WTC11 (cell line): ENCODE data around the gene BNC1. TPM values are rescaled to one million over a fixed set of nuclear protein-coding genes. Genes with fewer than 3 reads are reported as not detected.

Source experiments
- ATAC-seq: fragments of 200-7000 bp; cut with Tn5 transposase; 2 replicates; pipeline ENCODE4 v1.10.0; 2021; ENCODE audit warnings: mild to moderate bottlenecking, moderate library complexity
- CTCF ChIA-PET: fragments of 300-600 bp; sonication (Branson Sonifier 250); formaldehyde crosslinking; loops from one replicate; lab custom pipeline; 2021; ENCODE audit warnings: antibody characterized with exemption; lab: Charles Lee
- POLR2A ChIA-PET: fragments of 350-600 bp; sonication (Branson Sonifier 250); formaldehyde crosslinking; loops from one replicate; lab custom pipeline; 2021; ENCODE audit warnings: antibody characterized with exemption; lab: Charles Lee
- DNase-seq: peaks from one replicate; pipeline ENCODE4 v3.0.0; 2021; ENCODE audit warnings: low spot score
- H3K27ac Mint-ChIP-seq: 2 replicates; pipeline ENCODE4 v1.8.0; 2021; ENCODE audit warnings: mixed read lengths
- H3K27me3 Mint-ChIP-seq: 2 replicates; pipeline ENCODE4 v1.8.0; 2021; ENCODE audit warnings: low read depth, mild to moderate bottlenecking, moderate library complexity, mixed read lengths
- H3K36me3 Mint-ChIP-seq: 2 replicates; pipeline ENCODE4 v1.8.0; 2021; ENCODE audit warnings: mixed read lengths
- H3K4me1 Mint-ChIP-seq: 2 replicates; pipeline ENCODE4 v1.8.0; 2022; ENCODE audit warnings: mixed read lengths
- H3K4me3 Mint-ChIP-seq: 2 replicates; pipeline ENCODE4 v1.8.0; 2021; ENCODE audit warnings: mild to moderate bottlenecking, moderate library complexity, mixed read lengths
- H3K9me3 Mint-ChIP-seq: 2 replicates; pipeline ENCODE4 v1.8.0; 2021; ENCODE audit warnings: mixed read lengths
- EMX1 ChIP-seq: fragments of 250-450 bp; sonication (Bioruptor Pico); IDR thresholded peaks from 2 replicates; pipeline ENCODE4 v1.8.0; 2021; ENCODE audit warnings: mild to moderate bottlenecking
- ESRRA ChIP-seq: sonication (generic); formaldehyde crosslinking; IDR thresholded peaks from 2 replicates; pipeline ENCODE4 v1.8.1; 2022; ENCODE audit warnings: mild to moderate bottlenecking, missing genetic modification reagents, borderline replicate concordance
- ETV6 ChIP-seq: sonication (generic); formaldehyde crosslinking; IDR thresholded peaks from 2 replicates; pipeline ENCODE4 v1.8.1; 2022; ENCODE audit warnings: mild to moderate bottlenecking, missing genetic modification reagents
- RELA ChIP-seq: sonication (generic); formaldehyde crosslinking; IDR thresholded peaks from 2 replicates; pipeline ENCODE4 v1.8.1; 2022; ENCODE audit warnings: missing genetic modification reagents, mild to moderate bottlenecking, borderline replicate concordance
- SP1 ChIP-seq: sonication (generic); formaldehyde crosslinking; conservative IDR thresholded peaks from 2 replicates; pipeline ENCODE4 v1.8.1; 2022; ENCODE audit warnings: missing genetic modification reagents
- ZNF121 ChIP-seq: sonication (generic); formaldehyde crosslinking; IDR thresholded peaks from 2 replicates; pipeline ENCODE4 v1.8.0; 2023; ENCODE audit warnings: missing genetic modification reagents
- ZNF396 ChIP-seq: fragments of 250-450 bp; sonication (Bioruptor Pico); IDR thresholded peaks from 2 replicates; pipeline ENCODE4 v1.8.0; 2021; ENCODE audit warnings: mild to moderate bottlenecking, moderate library complexity, borderline replicate concordance
- total RNA-seq: library from RNA; stranded (reverse); gene quantifications from 3 replicates; pipeline ENCODE4 v1.2.3, GENCODE V29; 2021
- TF ChIP-seq, protein P1 (sequence below): fragments of 250-450 bp; sonication (Bioruptor Pico); IDR thresholded peaks from 2 replicates; pipeline ENCODE4 v1.9.0; 2021; ENCODE audit warnings: mild to moderate bottlenecking, borderline replicate concordance
- TF ChIP-seq, protein P2 (sequence below): sonication (generic); formaldehyde crosslinking; IDR thresholded peaks from 2 replicates; pipeline ENCODE4 v1.8.0; 2023; ENCODE audit warnings: missing genetic modification reagents, mild to moderate bottlenecking, borderline replicate concordance
- TF ChIP-seq, protein P3 (sequence below): sonication (generic); formaldehyde crosslinking; IDR thresholded peaks from 2 replicates; pipeline ENCODE4 v1.8.1; 2022; ENCODE audit warnings: mild to moderate bottlenecking, missing genetic modification reagents, moderate library complexity, borderline replicate concordance
- TF ChIP-seq, protein P4 (sequence below): fragments of 200-600 bp; IDR thresholded peaks from 2 replicates; pipeline ENCODE4 v1.8.0; 2022; ENCODE audit warnings: antibody characterized with exemption
- TF ChIP-seq, protein P5 (sequence below): sonication (generic); formaldehyde crosslinking; IDR thresholded peaks from 2 replicates; pipeline ENCODE4 v1.8.1; 2023; ENCODE audit warnings: mild to moderate bottlenecking, missing genetic modification reagents, moderate library complexity
- TF ChIP-seq, protein P6 (sequence below): sonication (generic); formaldehyde crosslinking; conservative IDR thresholded peaks from 2 replicates; pipeline ENCODE4 v1.8.1; 2023; ENCODE audit warnings: mild to moderate bottlenecking, low read depth, missing genetic modification reagents, moderate library complexity
- TF ChIP-seq, protein P7 (sequence below): sonication (generic); formaldehyde crosslinking; IDR thresholded peaks from 2 replicates; pipeline ENCODE4 v1.8.0; 2022; ENCODE audit warnings: mild to moderate bottlenecking, missing genetic modification reagents

BNC1 gene
- total RNA-seq, 1 experiment from 2014 or later, result 0.11 TPM

DNA sequence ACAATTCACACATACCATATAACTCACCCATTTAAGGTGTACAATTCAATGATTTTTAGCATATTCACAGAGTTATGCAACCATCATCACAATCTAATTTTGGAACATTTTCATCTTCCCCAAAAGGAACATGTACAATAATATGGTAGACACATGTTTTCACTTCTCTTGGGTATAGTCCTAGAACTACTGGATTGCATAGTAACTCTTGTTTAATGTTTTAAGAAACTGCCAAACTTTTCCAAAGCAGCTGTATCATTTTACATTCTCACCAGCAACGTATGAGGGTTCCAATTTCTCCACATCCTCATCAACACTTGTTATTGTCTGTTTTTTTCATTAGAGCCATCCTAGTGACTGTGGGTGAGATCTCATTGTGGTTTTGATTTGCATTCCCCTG is 14.3 kb downstream of the BNC1 start (continued):
- no peak for TF ChIP-seq ZNF121 (CRISPR knock-in tag)

DNA sequence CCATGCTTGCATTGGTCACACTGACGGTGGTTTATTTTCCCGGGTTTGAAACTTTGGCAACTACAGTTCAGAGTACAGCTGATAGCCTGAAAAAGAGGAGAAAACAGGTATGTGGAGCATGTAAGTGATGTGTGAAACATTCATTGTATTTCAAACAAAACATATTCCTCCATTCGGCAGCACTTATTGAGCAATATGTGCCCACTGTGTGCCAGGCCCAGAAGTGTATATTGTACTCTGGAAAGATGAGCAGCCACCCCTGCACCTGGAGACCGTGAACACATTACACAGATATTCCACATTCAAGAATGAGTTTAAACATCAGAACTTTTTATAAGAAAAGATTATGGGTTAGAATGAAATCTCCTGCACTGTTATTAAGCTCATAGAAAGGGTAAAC is 16.3 kb downstream of the BNC1 start:
- H3K36me3 Mint-ChIP-seq, result no peaks in the 10 kb centered on the region
- ATAC-seq (no peak), DNase-seq (no peak)
- no peak overlapping the region for H3K27ac Mint-ChIP-seq
- no peaks in the 10 kb centered on the region for H3K27me3 Mint-ChIP-seq
- H3K4me1 Mint-ChIP-seq, result no peaks in the 10 kb centered on the region
- POLR2A ChIA-PET, result no interaction called here
- CTCF ChIA-PET, result interaction anchor here (0.7 kb wide), 1 partner anchor 15 kb away, joined by 3 read pairs; no protein-coding TSS in a partner anchor
- no peak overlapping the region for H3K4me3 Mint-ChIP-seq
- no peaks in the 10 kb centered on the region for H3K9me3 Mint-ChIP-seq
- no peak for TF ChIP-seq SP1
- TF ChIP-seq EMX1, result no peak
- TF ChIP-seq, protein P1, sequence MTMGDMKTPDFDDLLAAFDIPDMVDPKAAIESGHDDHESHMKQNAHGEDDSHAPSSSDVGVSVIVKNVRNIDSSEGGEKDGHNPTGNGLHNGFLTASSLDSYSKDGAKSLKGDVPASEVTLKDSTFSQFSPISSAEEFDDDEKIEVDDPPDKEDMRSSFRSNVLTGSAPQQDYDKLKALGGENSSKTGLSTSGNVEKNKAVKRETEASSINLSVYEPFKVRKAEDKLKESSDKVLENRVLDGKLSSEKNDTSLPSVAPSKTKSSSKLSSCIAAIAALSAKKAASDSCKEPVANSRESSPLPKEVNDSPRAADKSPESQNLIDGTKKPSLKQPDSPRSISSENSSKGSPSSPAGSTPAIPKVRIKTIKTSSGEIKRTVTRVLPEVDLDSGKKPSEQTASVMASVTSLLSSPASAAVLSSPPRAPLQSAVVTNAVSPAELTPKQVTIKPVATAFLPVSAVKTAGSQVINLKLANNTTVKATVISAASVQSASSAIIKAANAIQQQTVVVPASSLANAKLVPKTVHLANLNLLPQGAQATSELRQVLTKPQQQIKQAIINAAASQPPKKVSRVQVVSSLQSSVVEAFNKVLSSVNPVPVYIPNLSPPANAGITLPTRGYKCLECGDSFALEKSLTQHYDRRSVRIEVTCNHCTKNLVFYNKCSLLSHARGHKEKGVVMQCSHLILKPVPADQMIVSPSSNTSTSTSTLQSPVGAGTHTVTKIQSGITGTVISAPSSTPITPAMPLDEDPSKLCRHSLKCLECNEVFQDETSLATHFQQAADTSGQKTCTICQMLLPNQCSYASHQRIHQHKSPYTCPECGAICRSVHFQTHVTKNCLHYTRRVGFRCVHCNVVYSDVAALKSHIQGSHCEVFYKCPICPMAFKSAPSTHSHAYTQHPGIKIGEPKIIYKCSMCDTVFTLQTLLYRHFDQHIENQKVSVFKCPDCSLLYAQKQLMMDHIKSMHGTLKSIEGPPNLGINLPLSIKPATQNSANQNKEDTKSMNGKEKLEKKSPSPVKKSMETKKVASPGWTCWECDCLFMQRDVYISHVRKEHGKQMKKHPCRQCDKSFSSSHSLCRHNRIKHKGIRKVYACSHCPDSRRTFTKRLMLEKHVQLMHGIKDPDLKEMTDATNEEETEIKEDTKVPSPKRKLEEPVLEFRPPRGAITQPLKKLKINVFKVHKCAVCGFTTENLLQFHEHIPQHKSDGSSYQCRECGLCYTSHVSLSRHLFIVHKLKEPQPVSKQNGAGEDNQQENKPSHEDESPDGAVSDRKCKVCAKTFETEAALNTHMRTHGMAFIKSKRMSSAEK (CRISPR knock-in tag), result no peak
- TF ChIP-seq, protein P2, sequence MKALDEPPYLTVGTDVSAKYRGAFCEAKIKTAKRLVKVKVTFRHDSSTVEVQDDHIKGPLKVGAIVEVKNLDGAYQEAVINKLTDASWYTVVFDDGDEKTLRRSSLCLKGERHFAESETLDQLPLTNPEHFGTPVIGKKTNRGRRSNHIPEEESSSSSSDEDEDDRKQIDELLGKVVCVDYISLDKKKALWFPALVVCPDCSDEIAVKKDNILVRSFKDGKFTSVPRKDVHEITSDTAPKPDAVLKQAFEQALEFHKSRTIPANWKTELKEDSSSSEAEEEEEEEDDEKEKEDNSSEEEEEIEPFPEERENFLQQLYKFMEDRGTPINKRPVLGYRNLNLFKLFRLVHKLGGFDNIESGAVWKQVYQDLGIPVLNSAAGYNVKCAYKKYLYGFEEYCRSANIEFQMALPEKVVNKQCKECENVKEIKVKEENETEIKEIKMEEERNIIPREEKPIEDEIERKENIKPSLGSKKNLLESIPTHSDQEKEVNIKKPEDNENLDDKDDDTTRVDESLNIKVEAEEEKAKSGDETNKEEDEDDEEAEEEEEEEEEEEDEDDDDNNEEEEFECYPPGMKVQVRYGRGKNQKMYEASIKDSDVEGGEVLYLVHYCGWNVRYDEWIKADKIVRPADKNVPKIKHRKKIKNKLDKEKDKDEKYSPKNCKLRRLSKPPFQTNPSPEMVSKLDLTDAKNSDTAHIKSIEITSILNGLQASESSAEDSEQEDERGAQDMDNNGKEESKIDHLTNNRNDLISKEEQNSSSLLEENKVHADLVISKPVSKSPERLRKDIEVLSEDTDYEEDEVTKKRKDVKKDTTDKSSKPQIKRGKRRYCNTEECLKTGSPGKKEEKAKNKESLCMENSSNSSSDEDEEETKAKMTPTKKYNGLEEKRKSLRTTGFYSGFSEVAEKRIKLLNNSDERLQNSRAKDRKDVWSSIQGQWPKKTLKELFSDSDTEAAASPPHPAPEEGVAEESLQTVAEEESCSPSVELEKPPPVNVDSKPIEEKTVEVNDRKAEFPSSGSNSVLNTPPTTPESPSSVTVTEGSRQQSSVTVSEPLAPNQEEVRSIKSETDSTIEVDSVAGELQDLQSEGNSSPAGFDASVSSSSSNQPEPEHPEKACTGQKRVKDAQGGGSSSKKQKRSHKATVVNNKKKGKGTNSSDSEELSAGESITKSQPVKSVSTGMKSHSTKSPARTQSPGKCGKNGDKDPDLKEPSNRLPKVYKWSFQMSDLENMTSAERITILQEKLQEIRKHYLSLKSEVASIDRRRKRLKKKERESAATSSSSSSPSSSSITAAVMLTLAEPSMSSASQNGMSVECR (CRISPR knock-in tag), result no peak
- TF ChIP-seq ZNF396 (CRISPR knock-in tag), result no peak
- no peak for TF ChIP-seq RELA (CRISPR knock-in tag)
- TF ChIP-seq, protein P3, sequence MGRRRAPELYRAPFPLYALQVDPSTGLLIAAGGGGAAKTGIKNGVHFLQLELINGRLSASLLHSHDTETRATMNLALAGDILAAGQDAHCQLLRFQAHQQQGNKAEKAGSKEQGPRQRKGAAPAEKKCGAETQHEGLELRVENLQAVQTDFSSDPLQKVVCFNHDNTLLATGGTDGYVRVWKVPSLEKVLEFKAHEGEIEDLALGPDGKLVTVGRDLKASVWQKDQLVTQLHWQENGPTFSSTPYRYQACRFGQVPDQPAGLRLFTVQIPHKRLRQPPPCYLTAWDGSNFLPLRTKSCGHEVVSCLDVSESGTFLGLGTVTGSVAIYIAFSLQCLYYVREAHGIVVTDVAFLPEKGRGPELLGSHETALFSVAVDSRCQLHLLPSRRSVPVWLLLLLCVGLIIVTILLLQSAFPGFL (CRISPR knock-in tag), result no peak
- TF ChIP-seq, protein P4, sequence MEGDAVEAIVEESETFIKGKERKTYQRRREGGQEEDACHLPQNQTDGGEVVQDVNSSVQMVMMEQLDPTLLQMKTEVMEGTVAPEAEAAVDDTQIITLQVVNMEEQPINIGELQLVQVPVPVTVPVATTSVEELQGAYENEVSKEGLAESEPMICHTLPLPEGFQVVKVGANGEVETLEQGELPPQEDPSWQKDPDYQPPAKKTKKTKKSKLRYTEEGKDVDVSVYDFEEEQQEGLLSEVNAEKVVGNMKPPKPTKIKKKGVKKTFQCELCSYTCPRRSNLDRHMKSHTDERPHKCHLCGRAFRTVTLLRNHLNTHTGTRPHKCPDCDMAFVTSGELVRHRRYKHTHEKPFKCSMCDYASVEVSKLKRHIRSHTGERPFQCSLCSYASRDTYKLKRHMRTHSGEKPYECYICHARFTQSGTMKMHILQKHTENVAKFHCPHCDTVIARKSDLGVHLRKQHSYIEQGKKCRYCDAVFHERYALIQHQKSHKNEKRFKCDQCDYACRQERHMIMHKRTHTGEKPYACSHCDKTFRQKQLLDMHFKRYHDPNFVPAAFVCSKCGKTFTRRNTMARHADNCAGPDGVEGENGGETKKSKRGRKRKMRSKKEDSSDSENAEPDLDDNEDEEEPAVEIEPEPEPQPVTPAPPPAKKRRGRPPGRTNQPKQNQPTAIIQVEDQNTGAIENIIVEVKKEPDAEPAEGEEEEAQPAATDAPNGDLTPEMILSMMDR, result no peak
- TF ChIP-seq ETV6 (CRISPR knock-in tag), result no peak
- TF ChIP-seq, protein P5, sequence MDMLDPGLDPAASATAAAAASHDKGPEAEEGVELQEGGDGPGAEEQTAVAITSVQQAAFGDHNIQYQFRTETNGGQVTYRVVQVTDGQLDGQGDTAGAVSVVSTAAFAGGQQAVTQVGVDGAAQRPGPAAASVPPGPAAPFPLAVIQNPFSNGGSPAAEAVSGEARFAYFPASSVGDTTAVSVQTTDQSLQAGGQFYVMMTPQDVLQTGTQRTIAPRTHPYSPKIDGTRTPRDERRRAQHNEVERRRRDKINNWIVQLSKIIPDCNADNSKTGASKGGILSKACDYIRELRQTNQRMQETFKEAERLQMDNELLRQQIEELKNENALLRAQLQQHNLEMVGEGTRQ (CRISPR knock-in tag), result no peak
- TF ChIP-seq, protein P6, sequence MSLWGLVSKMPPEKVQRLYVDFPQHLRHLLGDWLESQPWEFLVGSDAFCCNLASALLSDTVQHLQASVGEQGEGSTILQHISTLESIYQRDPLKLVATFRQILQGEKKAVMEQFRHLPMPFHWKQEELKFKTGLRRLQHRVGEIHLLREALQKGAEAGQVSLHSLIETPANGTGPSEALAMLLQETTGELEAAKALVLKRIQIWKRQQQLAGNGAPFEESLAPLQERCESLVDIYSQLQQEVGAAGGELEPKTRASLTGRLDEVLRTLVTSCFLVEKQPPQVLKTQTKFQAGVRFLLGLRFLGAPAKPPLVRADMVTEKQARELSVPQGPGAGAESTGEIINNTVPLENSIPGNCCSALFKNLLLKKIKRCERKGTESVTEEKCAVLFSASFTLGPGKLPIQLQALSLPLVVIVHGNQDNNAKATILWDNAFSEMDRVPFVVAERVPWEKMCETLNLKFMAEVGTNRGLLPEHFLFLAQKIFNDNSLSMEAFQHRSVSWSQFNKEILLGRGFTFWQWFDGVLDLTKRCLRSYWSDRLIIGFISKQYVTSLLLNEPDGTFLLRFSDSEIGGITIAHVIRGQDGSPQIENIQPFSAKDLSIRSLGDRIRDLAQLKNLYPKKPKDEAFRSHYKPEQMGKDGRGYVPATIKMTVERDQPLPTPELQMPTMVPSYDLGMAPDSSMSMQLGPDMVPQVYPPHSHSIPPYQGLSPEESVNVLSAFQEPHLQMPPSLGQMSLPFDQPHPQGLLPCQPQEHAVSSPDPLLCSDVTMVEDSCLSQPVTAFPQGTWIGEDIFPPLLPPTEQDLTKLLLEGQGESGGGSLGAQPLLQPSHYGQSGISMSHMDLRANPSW (CRISPR knock-in tag), result no peak
- TF ChIP-seq, protein P7, sequence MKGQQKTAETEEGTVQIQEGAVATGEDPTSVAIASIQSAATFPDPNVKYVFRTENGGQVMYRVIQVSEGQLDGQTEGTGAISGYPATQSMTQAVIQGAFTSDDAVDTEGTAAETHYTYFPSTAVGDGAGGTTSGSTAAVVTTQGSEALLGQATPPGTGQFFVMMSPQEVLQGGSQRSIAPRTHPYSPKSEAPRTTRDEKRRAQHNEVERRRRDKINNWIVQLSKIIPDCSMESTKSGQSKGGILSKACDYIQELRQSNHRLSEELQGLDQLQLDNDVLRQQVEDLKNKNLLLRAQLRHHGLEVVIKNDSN (CRISPR knock-in tag), result no peak
- no peak for TF ChIP-seq ESRRA (CRISPR knock-in tag)
